ENCODE results near the gene RPL39.
"Not testable (repeated sequence)": the region's sequence is repeated elsewhere in the genome, so short reads cannot be mapped to it uniquely, and the experiment has no call there.

Gene RPL39

DNA sequence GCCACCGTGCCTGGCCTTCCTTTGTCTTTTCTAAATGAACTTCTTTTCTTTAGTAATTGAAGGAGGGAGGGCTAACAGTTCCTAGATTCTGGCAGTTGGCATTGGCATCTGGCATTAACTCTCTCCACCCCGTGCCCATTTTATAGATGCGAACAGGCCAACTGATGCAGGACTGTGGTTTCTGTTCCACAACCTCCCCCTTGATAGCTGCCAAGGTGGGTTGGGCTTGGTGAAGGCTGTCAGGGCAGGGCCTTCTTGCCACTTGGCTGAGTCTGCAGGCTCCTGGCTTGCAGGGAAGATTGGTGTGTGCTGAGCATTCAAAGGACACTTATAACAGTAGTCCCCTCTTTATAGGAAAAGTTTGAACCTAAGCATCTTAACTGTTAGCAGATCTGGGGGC lies 28.7 kb downstream of the RPL39 start:
- DNase-seq: no peak

DNA sequence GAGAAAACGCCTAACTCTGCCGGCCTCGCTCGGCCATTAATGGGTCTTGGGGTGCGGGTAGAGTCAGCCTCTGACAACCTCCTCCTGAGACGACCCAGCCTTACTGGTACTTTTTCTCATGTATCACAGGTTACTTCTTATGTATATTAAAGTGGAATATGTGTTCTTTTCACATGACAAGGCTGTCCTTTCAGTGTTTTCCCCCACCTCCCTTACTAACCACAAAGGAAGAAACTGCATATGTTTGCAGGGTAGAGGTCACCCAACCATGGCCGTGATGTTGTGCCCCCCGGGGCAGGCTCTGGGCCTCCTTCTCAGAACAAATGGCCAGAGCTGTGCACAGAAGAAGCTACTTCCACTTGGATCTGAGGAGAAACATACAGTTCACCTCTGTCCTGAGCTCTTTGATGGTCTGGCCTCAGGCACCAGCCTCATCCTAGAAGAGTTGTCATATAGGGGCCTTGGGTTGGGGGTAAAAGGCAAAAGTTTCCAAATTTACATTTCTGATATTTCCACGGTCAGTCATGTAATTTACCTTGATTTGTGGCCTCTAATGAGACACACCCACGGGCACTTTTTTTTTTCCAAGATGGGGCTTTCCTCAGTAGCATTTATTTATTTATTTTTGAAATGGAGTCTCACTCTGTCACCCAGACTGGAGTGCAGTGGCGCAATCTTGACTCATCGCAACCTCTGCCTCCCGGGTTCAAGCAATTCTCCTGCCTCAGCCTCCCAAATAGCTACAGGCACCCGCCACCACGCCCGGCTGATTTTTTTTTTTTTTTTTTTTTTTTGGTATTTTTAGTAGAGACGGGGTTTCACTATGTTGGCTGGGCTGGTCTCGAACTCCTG lies 31.2 kb downstream of the RPL39 start:
- DNase-seq: no peak

- no peak for DNase-seq
Measured at GRCh38 chrX:119759248-119759766, 32.1 kb downstream of the RPL39 start.

GRCh38 chrX:119758731-119759247 lies 32.6 kb downstream of the RPL39 start:
- peak; percentile 23 for DNase-seq

DNA sequence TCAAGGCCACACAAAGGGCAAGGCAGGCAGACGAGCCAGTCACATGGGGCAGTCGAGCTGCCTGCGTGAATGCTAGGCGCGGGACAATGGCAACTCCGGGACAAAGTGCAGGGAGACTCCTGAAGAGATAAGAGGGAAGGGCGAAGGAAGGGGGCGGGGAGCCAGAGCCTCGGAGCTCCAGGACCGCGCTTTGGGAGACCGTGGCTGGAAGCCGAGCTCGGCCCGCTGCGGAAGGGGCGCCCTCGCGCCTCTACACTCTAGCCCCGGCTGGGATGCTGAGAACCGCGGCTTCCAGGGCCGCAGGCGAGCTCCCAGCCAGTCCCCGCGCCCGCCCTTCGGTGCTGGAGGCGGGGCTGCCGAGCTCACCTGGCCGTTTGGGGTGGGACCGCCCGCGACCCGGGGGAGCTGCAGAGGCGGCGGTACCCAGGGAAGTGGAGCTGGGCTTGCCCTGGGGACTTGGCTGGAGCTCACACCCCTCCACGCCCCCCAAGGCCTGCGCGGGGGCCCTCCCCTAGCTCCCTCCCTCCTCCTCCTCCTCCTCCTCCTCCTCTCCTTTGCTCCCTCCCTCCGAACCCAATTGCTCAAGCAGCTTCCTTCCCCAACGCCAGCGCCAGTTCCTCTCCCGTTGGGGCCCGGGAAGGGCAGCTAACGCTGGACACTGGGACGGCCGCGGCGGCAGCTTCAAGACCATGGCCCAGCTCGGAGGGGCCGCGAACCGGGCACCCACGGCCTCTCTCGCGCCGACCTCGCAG lies 33.3 kb downstream of the RPL39 start, which contains the start of gene SOWAHD:
TSS of gene SOWAHD (plus strand) at position 610 of the 752 bp plus-strand sequence. CDS start at position 690, 80 bp downstream.
- peak; percentile 28 for DNase-seq

DNA sequence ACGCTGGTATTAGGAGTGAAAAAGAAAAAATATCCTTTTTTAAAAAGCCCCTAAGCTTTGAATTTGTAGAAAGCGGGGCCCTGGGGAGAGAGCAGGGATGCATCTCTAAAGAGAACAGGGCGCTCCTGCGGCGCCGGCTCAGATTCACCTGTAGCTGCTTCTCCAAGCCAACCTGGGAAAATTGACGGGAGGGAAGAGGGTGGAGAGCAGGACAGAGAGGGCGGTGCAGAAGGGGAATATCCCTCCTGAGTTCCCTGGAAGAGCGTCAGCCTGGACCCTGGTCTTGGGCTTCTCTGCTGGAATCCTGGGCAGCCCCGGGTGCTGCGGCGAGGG lies 33.8 kb downstream of the RPL39 start:
- DNase-seq: no peak

GRCh38 chrX:119756926-119757635 lies 34.3 kb downstream of the RPL39 start:
- no peak for DNase-seq

GRCh38 chrX:119755981-119756533 lies 35.4 kb downstream of the RPL39 start:
- DNase-seq: peak; percentile 53

DNA sequence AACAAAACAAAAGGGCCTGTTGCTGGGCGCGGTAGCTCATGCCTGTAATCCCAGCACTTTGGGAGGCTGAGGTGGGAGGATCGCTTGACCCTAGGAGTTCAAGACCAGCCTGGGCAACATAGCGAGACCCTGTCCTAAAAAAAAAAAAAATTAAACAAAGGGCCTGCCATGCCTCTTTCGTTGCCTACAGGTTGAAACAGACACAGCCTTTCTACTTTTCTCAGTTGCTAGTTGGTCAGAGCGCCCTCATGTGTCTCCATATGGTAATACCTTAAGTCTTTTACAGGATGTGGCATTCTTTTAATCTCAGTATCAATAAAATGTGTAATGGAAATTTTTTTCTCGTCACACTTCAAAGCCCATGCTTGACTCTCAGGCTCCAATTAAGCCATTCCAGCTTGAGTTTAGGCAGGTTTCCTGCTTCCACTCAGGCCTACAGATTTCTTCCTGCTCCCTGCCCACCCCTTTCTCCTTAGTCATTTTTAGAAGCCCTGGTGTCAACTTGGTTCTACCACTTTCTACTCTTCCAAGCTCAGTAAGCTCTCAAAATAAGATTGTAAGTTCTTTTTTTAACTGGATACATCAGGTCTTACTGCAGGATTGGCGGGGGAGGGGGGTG lies 37.7 kb downstream of the RPL39 start:
- DNase-seq: peak; percentile 32

- DNase-seq: no peak
Measured at GRCh38 chrX:119753001-119753400, 38.4 kb downstream of the RPL39 start.

GRCh38 chrX:119750751-119751150 lies 40.7 kb downstream of the RPL39 start:
- not testable (repeated sequence) for DNase-seq

GRCh38 chrX:119750131-119750530 lies 41.3 kb downstream of the RPL39 start:
- DNase-seq: not testable (repeated sequence)

DNA sequence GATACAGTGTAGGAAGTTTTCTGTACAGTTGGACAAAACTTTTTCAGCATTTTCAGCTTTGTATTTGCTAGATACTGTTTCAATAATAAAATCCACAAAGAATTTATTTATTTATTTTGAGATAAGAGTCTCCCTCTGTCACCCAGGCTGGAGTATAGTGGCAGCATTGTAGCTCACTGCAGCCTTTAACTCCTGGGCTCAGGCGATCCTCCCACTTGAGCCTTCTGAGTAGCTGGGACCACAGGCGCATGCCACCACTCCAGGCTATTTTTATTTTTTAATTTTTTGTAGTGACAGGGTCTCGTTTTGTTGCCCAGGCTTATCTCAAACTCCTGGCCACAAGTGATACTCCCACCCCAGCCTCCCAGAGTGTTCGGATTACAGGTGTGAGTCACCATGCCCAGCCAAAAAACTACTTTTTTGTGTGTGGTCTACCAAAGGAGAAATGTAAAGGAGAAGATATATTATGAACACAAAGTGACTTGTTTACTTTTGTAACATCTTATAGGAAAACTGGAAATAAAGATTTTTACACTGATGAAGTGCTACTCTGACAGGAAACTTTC lies 46.1 kb downstream of the RPL39 start:
- DNase-seq: no peak

GRCh38 chrX:119738742-119739141 lies 52.7 kb downstream of the RPL39 start:
- no peak for DNase-seq

All from activated naive CD4-positive, alpha-beta T cell treated with Interleukin-2 at 50 U/mL for 16 hours (primary cell).